Kidney tubule cell (primary cell): ENCODE measurements around the gene RTTN.

Experiments
- DNase-seq: peaks from one replicate; pipeline ENCODE4 v3.0.0-alpha.2; 2018; ENCODE audit warnings: low spot score

Gene RTTN

DNA sequence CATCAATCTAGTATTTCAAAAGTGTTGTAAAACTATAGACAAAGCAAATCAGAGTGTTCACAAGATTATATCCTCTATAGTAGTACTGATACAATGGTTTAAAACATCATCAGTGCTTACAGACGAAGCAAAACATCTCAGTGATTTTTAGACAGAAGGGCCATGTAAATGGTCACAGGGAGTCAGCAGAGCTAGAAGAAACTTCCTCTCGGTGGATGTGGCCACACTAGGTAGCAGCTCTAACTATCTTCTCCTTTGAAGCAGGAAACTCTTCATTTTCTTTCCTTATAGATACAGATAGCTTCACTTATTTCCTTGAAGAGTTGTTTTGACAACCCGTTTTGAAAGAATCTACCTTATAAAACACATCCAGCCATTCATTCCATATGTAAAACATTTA is 177.4 kb downstream of the RTTN start:
- no peak for DNase-seq

GRCh38 chr18:70025580-70025979 is 179.9 kb downstream of the RTTN start:
- no peak for DNase-seq

DNA sequence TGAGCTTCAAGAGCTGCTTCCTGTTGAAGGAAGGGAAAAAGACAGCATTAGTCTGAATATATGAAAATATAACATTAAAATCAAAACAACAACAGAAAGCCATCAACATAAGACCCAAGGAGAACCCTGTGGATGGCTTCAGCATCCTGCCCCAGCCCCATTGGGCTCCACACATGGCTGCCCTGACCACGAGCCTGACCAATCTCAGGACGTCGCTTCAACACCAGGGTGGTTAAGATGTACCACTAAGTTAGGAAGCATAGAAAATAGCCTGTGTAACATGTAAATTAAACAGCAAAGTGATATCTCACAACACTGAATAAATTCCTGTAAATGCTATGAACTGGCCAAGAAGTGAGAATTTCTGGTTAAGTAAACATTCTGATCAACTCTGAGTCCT is 180.7 kb downstream of the RTTN start:
- no peak for DNase-seq

GRCh38 chr18:70024093-70024492 is 181.4 kb downstream of the RTTN start:
- no peak for DNase-seq

- no peak for DNase-seq
Observed at GRCh38 chr18:70022636-70023035, 182.9 kb downstream of the RTTN start.

- DNase-seq = no peak
Observed at GRCh38 chr18:70021498-70021897, 184.0 kb downstream of the RTTN start.

DNA sequence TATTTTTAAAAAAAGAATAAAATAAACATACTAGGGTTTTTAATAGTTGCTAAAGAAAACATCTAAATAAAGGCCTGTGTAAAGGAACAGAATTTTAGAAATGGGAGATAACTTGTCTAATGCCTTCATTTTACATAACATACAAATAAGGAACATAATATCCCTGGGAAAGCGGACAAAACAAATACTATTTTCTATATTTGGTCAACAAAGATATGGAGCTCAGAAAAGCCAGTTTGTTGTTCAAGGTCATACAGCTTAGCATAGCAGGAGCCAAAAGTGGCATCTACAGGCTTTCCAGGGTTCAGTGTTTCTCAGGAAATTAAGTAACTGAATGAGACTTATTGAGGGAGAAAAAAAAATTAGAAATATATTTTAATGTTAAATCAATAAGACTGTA is 184.4 kb downstream of the RTTN start:
- DNase-seq = no peak

- no peak for DNase-seq
Observed at GRCh38 chr18:70019991-70020390, 185.5 kb downstream of the RTTN start.

DNA sequence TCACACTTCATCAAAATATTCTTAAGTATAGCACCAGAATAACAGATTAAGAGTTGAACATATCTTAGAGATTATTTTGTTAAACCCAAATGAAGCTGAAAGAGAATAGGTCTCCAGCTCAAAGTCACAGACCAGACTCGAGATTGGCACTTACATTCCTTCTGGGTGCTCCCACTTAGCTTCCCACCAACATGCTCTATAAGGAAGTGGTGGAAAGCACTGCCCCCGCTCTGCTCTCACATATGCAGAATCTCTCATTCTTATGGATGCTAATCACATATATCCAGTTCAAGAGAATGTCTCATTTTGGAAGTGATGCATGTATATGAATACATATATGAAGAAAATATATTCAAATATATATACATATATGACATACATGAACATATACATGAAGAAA is 186.4 kb downstream of the RTTN start:
- no peak for DNase-seq

DNA sequence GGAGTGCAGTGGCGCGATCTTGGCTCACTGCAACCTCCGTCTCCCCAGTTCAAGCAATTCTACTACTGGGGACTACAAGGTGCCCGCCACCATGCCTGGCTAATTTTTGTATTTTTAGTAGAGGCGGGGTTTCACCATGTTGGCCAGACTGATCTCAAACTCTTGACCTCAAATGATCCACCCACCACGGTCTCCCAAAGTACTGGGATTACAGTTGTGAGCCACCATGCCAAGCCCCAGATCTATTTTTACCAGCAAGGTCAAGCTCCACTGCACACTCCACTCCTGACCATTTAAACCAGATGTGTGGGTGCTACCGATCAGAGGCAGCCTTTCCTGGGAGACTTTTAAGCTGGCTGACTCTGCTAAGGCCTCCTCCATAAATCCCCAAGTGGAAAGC is 190.4 kb downstream of the RTTN start:
- DNase-seq = peak; percentile 20

- no peak for DNase-seq
Observed at GRCh38 chr18:70005580-70005979, 199.9 kb downstream of the RTTN start.

GRCh38 chr18:70004696-70005095 is 200.8 kb downstream of the RTTN start:
- no peak for DNase-seq

DNA sequence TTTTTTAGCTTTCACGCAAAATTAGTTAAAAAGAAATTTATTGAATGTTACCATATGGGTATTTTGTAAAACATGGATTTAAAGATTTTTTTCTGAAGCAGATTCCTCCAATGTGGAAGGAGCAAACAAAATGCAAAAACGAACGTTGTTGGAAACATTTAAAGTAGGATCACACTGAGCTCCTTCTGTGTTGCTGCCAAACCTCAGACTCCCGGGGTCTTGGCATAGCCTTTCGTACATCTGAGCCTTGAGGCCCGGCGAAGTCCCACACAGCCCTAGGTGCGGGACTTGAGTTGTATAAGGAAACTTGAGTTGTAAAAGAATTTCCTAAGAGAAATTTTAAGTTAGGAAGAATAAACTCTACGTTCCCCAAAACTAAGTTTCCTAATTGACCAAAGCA is 205.8 kb downstream of the RTTN start:
- DNase-seq = no peak

DNA sequence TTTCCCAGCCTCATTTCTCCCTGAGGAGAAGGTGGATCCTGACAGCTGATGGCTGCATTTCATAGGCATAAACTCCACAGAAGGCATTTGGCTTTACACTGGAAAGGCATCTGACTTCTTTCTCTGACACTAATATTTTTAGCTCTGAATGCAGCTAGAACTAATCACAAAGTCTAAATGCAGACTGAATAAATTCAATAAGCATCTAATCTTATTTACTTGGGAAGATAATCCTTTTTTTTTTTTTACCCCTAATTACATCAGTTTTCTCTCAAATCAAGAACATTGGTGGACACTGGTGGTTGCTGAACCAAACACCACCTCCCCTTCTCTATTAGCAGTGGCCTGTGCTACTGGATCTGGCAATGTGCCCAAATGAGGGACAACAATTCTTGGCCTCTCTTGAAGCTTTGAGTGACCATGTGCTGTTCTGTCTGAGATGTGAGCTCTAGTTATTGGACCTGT is 206.9 kb downstream of the RTTN start:
- no peak for DNase-seq

- no peak for DNase-seq
Observed at GRCh38 chr18:69996951-69997798, 208.3 kb downstream of the RTTN start.

DNA sequence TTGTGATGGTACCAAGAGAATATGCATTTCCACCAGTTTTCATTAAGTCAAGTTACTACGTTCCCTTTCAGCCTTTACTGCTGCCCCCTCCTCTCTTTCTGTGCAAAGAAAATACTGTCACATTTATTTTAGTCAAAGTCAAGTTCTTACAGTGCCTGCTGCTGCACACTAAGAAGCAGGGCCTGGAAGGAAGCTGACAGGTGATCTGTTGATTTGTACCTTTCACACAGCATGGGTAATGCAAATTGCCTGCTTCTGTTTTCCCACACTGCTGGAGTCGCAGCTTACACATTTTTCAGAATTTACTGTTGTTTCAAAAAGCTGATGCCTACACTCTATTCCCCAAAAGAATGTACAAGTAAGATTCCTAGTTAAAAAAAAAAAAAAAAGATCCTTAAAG is 209.1 kb downstream of the RTTN start:
- DNase-seq = no peak

DNA sequence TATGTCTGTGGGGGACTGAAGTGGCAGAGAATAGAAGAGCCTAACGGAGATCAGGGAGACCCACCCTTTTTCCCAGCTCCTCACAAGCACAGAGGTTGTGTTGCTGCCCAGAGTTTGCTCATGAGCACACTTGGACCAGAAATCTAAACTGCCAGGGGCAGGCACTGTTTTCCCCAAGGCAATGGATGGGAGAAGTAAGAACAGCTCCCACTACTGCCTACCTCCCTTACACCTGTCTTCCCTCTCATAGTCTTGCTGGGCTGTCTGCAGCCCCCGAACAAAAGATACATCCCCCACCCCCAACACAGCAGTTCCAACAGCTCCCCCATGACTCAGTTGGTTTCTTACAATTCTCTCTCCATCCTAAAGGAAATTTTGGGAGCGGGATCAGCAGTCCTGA is 209.7 kb downstream of the RTTN start:
- no peak for DNase-seq

DNA sequence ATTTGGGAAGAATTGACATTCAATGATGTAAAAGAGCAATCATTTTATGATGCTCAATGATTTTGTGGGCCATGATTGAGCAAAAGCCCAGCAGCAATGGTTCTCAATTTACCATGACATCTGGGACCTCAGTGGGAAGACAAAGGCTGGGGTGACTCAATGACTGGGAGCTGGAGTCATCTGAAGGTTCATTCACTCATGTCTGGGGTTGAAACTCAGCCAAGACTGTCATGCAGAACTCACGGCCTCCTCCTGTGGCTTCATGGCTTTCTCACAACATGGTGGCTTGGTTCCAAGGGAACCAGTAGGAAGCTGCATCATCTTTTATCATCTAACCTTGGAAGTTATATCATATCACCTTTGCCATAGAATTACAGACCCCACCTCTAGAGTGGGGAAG is 212.7 kb downstream of the RTTN start:
- peak; percentile 84 for DNase-seq

- DNase-seq = no peak
Observed at GRCh38 chr18:69987870-69988269, 217.6 kb downstream of the RTTN start.

- no peak for DNase-seq
Observed at GRCh38 chr18:69985239-69985638, 220.2 kb downstream of the RTTN start.

DNA sequence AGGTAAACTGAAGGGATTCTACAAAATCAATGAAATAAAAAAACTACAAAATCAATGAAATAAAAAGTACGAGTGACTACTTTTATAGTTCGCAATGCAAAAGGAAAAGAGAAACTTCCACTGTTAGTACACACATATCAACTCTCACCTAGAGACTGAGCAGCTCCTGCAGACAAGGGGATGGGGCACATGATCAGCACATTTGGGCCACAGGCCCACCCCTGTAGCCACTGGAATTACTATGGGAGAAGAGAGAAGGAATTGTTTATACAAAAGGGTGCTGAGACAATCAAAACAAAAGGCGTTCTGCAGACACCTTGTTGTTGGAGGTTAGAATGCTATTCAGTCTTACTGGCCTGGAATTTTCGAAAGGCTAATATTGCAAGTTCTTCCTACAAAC is 223.1 kb downstream of the RTTN start:
- DNase-seq = no peak

DNA sequence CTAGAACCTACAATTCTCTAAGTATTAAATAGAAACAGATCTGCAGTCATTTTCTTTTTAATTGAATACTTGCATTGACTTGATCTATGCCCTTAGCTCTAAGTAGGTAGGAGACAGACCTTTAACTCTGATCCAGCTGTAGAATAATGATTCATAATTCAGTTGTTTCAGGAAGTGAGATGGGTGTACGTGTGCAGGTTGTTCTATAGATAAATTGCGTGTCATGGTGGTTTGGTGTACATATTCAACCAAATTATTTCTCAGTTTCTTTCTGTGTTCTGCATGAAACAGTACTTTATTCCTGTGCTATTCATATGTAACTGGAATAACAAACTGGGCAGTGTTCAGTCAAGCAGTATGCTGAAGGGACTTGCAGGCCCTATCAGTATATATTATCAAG is 223.5 kb downstream of the RTTN start:
- DNase-seq = no peak

DNA sequence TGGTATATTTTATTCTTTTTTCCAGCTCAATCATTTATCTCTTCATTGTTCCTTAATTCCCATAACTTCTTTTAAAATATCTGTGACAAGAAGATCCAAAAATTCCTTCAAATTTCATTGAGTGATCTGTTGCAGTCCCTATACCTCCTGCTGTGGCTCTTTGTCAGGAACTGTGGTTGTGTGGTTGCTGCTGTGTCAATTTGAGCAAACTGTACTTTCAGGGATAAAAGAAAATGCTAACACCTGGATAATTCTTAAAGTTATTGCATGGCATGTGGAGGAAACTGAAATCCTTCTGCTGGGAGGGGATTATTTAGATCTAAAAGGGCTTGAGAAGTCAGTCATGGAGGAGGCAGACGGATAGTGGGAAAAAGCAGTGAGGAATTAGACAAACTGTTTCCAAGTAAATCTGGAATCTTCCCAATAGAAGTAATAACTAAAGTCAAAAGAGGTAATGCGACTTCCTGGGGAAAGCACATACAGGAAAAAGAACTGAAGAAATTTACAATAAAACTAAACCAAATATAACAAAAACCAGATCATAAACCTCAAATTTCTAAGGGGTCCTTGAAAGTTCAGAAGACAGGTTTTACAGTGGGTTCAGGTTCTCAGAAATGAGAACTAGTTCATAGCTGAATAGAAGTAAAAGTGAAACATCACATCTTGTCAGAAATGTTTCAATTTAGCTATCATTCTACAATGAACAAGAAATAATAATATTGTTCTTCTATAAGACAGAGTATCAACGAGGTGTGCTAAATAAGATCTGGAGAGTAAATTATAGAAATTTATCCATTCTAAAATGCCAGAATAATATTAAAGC is 224.3 kb downstream of the RTTN start:
- DNase-seq = no peak
